HepG2 (cell line): ENCODE measurements around the gene ABHD6. TPM values are rescaled to one million over a fixed set of nuclear protein-coding genes. Genes with fewer than 3 reads are reported as not detected.
A peak's percentile ranks its signal among the peaks of the same experiment; 100 is the strongest.

Experiments used
- ATF1 ChIP-seq: IDR thresholded peaks from 2 replicates; pipeline ENCODE4 v1.6.1; 2016; ENCODE audit warnings: mild to moderate bottlenecking, control low read depth
- ETV6 ChIP-seq: sonication (generic); formaldehyde crosslinking; conservative IDR thresholded peaks from 2 replicates; pipeline ENCODE4 v1.4.0; 2020; ENCODE audit warnings: missing genetic modification reagents
- FOXA3 ChIP-seq: IDR thresholded peaks from 2 replicates; pipeline ENCODE4 v1.6.1; 2016; ENCODE audit warnings: missing genetic modification reagents, missing compliant biosample characterization
- HCFC1 ChIP-seq: fragments of 150-350 bp; IDR thresholded peaks from 2 replicates; pipeline ENCODE4 v1.6.1; 2014; ENCODE audit warnings: low read depth, low read length
- IRF2 ChIP-seq: IDR thresholded peaks from 2 replicates; pipeline ENCODE4 v1.6.1; 2018; ENCODE audit warnings: missing genetic modification reagents, missing compliant biosample characterization
- RARG ChIP-seq: sonication (generic); formaldehyde crosslinking; IDR thresholded peaks from 2 replicates; pipeline ENCODE4 v1.4.0; 2020; ENCODE audit warnings: low read depth, mild to moderate bottlenecking, missing genetic modification reagents
- SOX5 ChIP-seq: IDR thresholded peaks from 2 replicates; pipeline ENCODE4 v1.6.1; 2016; ENCODE audit warnings: borderline replicate concordance
- TEAD2 ChIP-seq: sonication (generic); formaldehyde crosslinking; IDR thresholded peaks from 2 replicates; pipeline ENCODE4 v1.9.0; 2021; ENCODE audit warnings: missing genetic modification reagents
- TOE1 ChIP-seq: sonication (generic); formaldehyde crosslinking; IDR thresholded peaks from 2 replicates; pipeline ENCODE4 v1.4.0; 2020; ENCODE audit warnings: mild to moderate bottlenecking, missing genetic modification reagents
- ZNF556 ChIP-seq: sonication (generic); formaldehyde crosslinking; IDR thresholded peaks from 2 replicates; pipeline ENCODE4 v1.4.0; 2020; ENCODE audit warnings: mild to moderate bottlenecking, missing genetic modification reagents, borderline replicate concordance
- ZNF782 ChIP-seq: sonication (generic); formaldehyde crosslinking; IDR thresholded peaks from 2 replicates; pipeline ENCODE4 v1.4.0; 2020; ENCODE audit warnings: missing genetic modification reagents, mild to moderate bottlenecking, borderline replicate concordance
- polyA plus RNA-seq, 8 experiments: library from polyadenylated mRNA; depleted of rRNA in 3 of 8; stranded (reverse) in 7 of 8; unstranded in 1 of 8; fragments of >200 nt; fragmentation: Illumina TruSeq in 4 of 8; extraction: Trizol in 4 of 8; gene quantifications; 2 replicates each; pipeline versions ENCODE4 v1.2.1 to v1.2.3, GENCODE V29; 2011 to 2016; ENCODE audit warnings: low read depth in 4 of 8, missing spikeins in 1 of 8, mixed read lengths in 1 of 8; ENCODE audit not compliant: insufficient read depth in 1 of 8
- total RNA-seq, 5 experiments: library from RNA; depleted of rRNA; stranded (reverse); fragments of >200 nt; fragmentation: Illumina TruSeq; extraction: Trizol; gene quantifications; 2 replicates each; pipeline ENCODE4 v1.2.3, GENCODE V29; 2016; ENCODE audit warnings: low read depth in 1 of 5
- TF ChIP-seq, protein P1 (sequence below): sonication (generic); formaldehyde crosslinking; IDR thresholded peaks from 2 replicates; pipeline ENCODE4 v1.4.0; 2020; ENCODE audit warnings: missing genetic modification reagents
- TF ChIP-seq, protein P2 (sequence below): sonication (generic); formaldehyde crosslinking; IDR thresholded peaks from 2 replicates; pipeline ENCODE4 v1.9.0; 2021; ENCODE audit warnings: missing genetic modification reagents, mild to moderate bottlenecking, borderline replicate concordance
- TF ChIP-seq, protein P3 (sequence below): sonication (generic); formaldehyde crosslinking; IDR thresholded peaks from 2 replicates; pipeline ENCODE4 v1.4.0; 2020; ENCODE audit warnings: missing genetic modification reagents
- TF ChIP-seq, protein P4 (sequence below): sonication (generic); formaldehyde crosslinking; IDR thresholded peaks from 2 replicates; pipeline ENCODE4 v1.4.0; 2020; ENCODE audit warnings: missing genetic modification reagents
- TF ChIP-seq, protein P5 (sequence below): sonication (generic); formaldehyde crosslinking; IDR thresholded peaks from 2 replicates; pipeline ENCODE4 v1.8.0; 2022; ENCODE audit warnings: low read depth, missing genetic modification reagents

ABHD6 gene
- total and polyA plus RNA-seq, 2 of the 13 experiments (the other 11 are each of a cell fraction or from before 2014, with no cell fraction given), result 9.0 to 17.2 TPM

DNA sequence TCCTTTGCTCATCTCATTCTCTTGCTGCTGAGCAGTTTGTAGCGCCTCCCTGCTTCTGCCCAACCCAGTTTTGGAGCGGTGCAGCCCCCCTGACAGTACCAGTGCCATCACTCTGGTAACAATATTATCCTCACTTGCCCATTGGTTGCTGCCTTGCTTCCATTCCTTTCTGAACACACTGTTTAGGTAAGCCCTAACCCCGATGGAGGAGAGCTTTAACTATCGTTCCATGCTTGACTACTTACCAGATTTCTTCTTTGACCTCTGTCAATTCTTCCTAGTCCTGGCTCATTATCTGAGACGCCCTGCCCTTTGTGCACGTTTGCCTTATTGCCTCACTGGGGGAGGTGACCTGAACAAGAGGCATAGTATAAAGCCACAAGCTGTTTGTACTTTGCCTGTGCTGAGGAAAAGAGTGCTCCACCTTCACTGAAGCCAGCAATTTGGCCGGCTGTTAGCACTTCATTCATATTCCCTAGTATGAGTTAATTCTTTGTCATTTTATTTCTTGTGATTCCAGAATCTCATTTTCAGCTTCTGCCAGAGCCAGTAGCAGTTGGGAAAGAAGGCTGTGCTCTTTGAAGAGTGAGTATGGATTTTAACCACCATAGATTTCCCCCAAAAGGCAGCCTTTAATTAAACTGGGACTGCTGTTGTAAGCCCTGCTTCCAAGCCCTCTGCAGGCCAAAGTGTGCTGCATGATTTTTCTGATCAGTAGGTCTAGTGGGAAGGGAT, 11.9 kb downstream of the ABHD6 start (continued):
- TF ChIP-seq, protein P1, sequence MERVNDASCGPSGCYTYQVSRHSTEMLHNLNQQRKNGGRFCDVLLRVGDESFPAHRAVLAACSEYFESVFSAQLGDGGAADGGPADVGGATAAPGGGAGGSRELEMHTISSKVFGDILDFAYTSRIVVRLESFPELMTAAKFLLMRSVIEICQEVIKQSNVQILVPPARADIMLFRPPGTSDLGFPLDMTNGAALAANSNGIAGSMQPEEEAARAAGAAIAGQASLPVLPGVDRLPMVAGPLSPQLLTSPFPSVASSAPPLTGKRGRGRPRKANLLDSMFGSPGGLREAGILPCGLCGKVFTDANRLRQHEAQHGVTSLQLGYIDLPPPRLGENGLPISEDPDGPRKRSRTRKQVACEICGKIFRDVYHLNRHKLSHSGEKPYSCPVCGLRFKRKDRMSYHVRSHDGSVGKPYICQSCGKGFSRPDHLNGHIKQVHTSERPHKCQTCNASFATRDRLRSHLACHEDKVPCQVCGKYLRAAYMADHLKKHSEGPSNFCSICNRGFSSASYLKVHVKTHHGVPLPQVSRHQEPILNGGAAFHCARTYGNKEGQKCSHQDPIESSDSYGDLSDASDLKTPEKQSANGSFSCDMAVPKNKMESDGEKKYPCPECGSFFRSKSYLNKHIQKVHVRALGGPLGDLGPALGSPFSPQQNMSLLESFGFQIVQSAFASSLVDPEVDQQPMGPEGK, result peak; percentile 48; the same call in 1 of the 2 replicates
- TF ChIP-seq HCFC1, result no peak
- TF ChIP-seq TOE1 (CRISPR knock-in tag), result 0 out of 2 replicates have a peak, but pooled peaks have one; percentile 39
- TF ChIP-seq, protein P2, sequence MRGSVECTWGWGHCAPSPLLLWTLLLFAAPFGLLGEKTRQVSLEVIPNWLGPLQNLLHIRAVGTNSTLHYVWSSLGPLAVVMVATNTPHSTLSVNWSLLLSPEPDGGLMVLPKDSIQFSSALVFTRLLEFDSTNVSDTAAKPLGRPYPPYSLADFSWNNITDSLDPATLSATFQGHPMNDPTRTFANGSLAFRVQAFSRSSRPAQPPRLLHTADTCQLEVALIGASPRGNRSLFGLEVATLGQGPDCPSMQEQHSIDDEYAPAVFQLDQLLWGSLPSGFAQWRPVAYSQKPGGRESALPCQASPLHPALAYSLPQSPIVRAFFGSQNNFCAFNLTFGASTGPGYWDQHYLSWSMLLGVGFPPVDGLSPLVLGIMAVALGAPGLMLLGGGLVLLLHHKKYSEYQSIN (CRISPR knock-in tag), result no peak
- TF ChIP-seq ZNF556 (CRISPR knock-in tag), result 0 out of 2 replicates have a peak, but pooled peaks have one; percentile 24
- TF ChIP-seq TEAD2 (CRISPR knock-in tag), result no peak
- peak; percentile 61; the same call in 1 of the 2 replicates for TF ChIP-seq SOX5 (CRISPR knock-in tag)
- TF ChIP-seq FOXA3, result 0 out of 2 replicates have a peak, but pooled peaks have one; percentile 14
- TF ChIP-seq IRF2 (CRISPR knock-in tag), result 0 out of 2 replicates have a peak, but pooled peaks have one; percentile 22
- TF ChIP-seq, protein P3, sequence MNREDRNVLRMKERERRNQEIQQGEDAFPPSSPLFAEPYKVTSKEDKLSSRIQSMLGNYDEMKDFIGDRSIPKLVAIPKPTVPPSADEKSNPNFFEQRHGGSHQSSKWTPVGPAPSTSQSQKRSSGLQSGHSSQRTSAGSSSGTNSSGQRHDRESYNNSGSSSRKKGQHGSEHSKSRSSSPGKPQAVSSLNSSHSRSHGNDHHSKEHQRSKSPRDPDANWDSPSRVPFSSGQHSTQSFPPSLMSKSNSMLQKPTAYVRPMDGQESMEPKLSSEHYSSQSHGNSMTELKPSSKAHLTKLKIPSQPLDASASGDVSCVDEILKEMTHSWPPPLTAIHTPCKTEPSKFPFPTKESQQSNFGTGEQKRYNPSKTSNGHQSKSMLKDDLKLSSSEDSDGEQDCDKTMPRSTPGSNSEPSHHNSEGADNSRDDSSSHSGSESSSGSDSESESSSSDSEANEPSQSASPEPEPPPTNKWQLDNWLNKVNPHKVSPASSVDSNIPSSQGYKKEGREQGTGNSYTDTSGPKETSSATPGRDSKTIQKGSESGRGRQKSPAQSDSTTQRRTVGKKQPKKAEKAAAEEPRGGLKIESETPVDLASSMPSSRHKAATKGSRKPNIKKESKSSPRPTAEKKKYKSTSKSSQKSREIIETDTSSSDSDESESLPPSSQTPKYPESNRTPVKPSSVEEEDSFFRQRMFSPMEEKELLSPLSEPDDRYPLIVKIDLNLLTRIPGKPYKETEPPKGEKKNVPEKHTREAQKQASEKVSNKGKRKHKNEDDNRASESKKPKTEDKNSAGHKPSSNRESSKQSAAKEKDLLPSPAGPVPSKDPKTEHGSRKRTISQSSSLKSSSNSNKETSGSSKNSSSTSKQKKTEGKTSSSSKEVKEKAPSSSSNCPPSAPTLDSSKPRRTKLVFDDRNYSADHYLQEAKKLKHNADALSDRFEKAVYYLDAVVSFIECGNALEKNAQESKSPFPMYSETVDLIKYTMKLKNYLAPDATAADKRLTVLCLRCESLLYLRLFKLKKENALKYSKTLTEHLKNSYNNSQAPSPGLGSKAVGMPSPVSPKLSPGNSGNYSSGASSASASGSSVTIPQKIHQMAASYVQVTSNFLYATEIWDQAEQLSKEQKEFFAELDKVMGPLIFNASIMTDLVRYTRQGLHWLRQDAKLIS, result no peak
- TF ChIP-seq ZNF782, result no peak
- TF ChIP-seq, protein P4, sequence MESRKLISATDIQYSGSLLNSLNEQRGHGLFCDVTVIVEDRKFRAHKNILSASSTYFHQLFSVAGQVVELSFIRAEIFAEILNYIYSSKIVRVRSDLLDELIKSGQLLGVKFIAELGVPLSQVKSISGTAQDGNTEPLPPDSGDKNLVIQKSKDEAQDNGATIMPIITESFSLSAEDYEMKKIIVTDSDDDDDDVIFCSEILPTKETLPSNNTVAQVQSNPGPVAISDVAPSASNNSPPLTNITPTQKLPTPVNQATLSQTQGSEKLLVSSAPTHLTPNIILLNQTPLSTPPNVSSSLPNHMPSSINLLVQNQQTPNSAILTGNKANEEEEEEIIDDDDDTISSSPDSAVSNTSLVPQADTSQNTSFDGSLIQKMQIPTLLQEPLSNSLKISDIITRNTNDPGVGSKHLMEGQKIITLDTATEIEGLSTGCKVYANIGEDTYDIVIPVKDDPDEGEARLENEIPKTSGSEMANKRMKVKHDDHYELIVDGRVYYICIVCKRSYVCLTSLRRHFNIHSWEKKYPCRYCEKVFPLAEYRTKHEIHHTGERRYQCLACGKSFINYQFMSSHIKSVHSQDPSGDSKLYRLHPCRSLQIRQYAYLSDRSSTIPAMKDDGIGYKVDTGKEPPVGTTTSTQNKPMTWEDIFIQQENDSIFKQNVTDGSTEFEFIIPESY, result no peak
- no peak for TF ChIP-seq RARG (CRISPR knock-in tag)
- TF ChIP-seq ATF1, result no peak
- no peak for TF ChIP-seq ETV6 (CRISPR knock-in tag)
- TF ChIP-seq, protein P5, sequence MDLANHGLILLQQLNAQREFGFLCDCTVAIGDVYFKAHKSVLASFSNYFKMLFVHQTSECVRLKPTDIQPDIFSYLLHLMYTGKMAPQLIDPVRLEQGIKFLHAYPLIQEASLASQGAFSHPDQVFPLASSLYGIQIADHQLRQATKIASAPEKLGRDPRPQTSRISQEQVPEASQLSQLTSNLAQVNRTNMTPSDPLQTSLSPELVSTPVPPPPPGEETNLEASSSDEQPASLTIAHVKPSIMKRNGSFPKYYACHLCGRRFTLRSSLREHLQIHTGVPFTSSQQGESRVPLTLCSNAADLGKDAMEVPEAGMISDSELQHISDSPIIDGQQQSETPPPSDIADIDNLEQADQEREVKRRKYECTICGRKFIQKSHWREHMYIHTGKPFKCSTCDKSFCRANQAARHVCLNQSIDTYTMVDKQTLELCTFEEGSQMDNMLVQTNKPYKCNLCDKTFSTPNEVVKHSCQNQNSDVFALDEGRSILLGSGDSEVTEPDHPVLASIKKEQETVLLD (CRISPR knock-in tag), result no peak
